Erythroblast (primary cell): ENCODE results near the gene HBA2.
"Not testable (repeated sequence)": the region's sequence is repeated elsewhere in the genome, so short reads cannot be mapped to it uniquely, and the experiment has no call there.

Experiments
- GATA1 ChIP-seq: IDR thresholded peaks from 2 replicates; pipeline ENCODE4 v1.6.1; 2011; ENCODE audit warnings: low read depth, mild to moderate bottlenecking, control low read depth, low read length, moderate library complexity
- POLR2A ChIP-seq: IDR thresholded peaks from 2 replicates; pipeline ENCODE4 v1.6.1; 2011; ENCODE audit warnings: mild to moderate bottlenecking, low read length

DNA sequence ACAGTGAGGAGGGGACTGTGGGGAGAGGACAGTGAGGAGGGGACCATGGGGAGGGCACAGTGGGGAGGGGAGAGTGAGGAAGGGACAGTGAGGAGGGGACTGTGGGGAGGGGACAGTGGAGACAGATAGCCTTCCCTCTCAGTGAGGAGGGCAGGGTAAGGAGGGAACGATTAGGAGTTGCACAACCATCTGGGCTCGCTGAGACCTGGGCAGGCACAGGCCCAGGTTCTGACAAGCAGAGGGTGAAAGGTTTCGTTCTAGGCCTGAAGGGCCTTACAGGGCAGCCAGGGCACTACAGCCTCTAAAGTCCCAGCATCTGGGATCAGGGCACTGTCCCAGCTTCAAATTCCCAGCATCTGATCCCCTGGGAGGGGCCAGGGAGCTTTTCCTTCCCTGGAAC lies 9.0 kb upstream of the HBA2 start:
- TF ChIP-seq POLR2A, GATA1: not testable (repeated sequence)
